Lung (tissue), 12 donors: ENCODE results near the gene PTPRD. TPM values are rescaled to one million over a fixed set of nuclear protein-coding genes. Genes with fewer than 3 reads are reported as not detected.

ENCODE experiments used
- ATAC-seq: fragments of 200-7000 bp; cut with Tn5 transposase; one replicate; pipeline ENCODE4 v1.9.1; 2020; ENCODE audit warnings: moderate number of reproducible peaks; ENCODE audit not compliant: insufficient read depth, low FRiP score
- DNase-seq, 3 donors: peaks; one replicate each; pipeline ENCODE4 v3.0.0-alpha.2; 2013 to 2017
- H3K27ac ChIP-seq, 2 donors: one replicate each; pipeline ENCODE4 v1.5.1; 2013; ENCODE audit warnings: mild to moderate bottlenecking in 2 of 2, moderate library complexity in 2 of 2, control low read depth in 1 of 2, inconsistent platforms in 1 of 2, low read depth in 1 of 2, low read length in 1 of 2
- H3K27me3 ChIP-seq, 3 donors: one replicate each; pipeline ENCODE4 v1.5.1; 2013; ENCODE audit warnings: low read length in 2 of 3; ENCODE audit not compliant: control insufficient read depth in 3 of 3, insufficient read depth in 3 of 3
- H3K36me3 ChIP-seq, 4 donors: one replicate each; pipeline ENCODE4 v1.5.1; 2013; ENCODE audit warnings: low read length in 4 of 4, mild to moderate bottlenecking in 1 of 4, moderate library complexity in 1 of 4; ENCODE audit not compliant: control insufficient read depth in 4 of 4, insufficient read depth in 4 of 4
- H3K4me1 ChIP-seq, 5 donors: one replicate each; pipeline ENCODE4 v1.5.1; 2013; ENCODE audit warnings: low read length in 5 of 5, mild to moderate bottlenecking in 2 of 5, moderate library complexity in 1 of 5; ENCODE audit not compliant: control insufficient read depth in 5 of 5, insufficient read depth in 5 of 5
- H3K4me3 ChIP-seq: one replicate; pipeline ENCODE4 v1.5.1; 2013; ENCODE audit warnings: mild to moderate bottlenecking, control low read depth, moderate library complexity
- H3K9ac ChIP-seq, 2 donors: one replicate each; pipeline ENCODE4 v1.5.1; 2013; ENCODE audit warnings: low read length in 2 of 2, control low read depth in 1 of 2; ENCODE audit not compliant: insufficient read depth in 1 of 2
- H3K9me3 ChIP-seq, 4 donors: one replicate each; pipeline ENCODE4 v1.5.1; 2013; ENCODE audit warnings: low read length in 3 of 4, mild to moderate bottlenecking in 1 of 4, moderate library complexity in 1 of 4; ENCODE audit not compliant: control insufficient read depth in 4 of 4, insufficient read depth in 3 of 4
- WGBS, 2 donors: extraction: QIAGEN DNeasy Blood & Tissue Kit; methylation state at CpG; one replicate each; pipeline ENCODE4 v1.1.7; 2013; 5-methylcytosine and 5-hydroxymethylcytosine counted together
- polyA plus RNA-seq, 2 donors: library from polyadenylated mRNA; stranded (reverse); fragments of 200-250 nt; gene quantifications; one replicate each; pipeline ENCODE4 v1.2.1, GENCODE V29; 2013
- total RNA-seq, 2 donors: library from RNA; depleted of rRNA in 1 of 2; stranded (reverse); fragments of >200 nt in 1 of 2; gene quantifications; one replicate each; pipeline ENCODE4 v1.2.1, GENCODE V29; 2014 to 2021
- TF ChIP-seq, protein P1 (sequence below): IDR thresholded peaks from 2 replicates; pipeline ENCODE4 v1.5.1; 2012; ENCODE audit warnings: mild to moderate bottlenecking; ENCODE audit errors: control extremely low read depth, extremely low read depth
- donor health status: control.
- donor health status: control.
- donor health status: Bipolar disorder and iron deficiency.
- donor health status: healthy.
- donor health status: DM: yes; HTN: yes; CAD: no.

PTPRD gene
- total and polyA plus RNA-seq, 4 donors = 1.9 to 145 (median 13.7) TPM

DNA sequence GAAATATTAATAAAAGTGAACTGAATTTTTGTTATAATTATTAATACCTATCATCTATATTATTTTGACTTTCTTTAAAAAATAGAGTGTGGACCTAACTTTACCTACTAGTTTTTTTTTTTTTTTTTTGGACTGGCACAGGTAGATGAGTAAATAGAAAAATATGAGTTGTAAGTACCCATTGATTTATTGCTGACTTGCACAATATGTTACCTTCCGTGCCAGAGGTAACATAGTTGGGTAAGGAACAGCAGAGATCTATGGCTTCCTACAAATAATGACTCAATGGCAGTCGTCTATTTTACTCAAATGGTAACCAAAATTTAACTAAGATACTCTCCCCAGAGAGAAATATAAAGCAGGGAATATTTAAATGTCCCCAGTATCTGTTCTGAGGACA is 1212.8 kb downstream of the PTPRD start:
- Histone ChIP-seq H3K36me3 (no peaks in the 10 kb centered on the region), H3K27ac (no peak overlapping the region), H3K9ac (no peak overlapping the region), H3K9me3 (no peaks in the 10 kb centered on the region), H3K27me3 (no peaks in the 10 kb centered on the region), H3K4me1 (no peaks in the 10 kb centered on the region), H3K4me3 (no peak overlapping the region)
- TF ChIP-seq, protein P1, sequence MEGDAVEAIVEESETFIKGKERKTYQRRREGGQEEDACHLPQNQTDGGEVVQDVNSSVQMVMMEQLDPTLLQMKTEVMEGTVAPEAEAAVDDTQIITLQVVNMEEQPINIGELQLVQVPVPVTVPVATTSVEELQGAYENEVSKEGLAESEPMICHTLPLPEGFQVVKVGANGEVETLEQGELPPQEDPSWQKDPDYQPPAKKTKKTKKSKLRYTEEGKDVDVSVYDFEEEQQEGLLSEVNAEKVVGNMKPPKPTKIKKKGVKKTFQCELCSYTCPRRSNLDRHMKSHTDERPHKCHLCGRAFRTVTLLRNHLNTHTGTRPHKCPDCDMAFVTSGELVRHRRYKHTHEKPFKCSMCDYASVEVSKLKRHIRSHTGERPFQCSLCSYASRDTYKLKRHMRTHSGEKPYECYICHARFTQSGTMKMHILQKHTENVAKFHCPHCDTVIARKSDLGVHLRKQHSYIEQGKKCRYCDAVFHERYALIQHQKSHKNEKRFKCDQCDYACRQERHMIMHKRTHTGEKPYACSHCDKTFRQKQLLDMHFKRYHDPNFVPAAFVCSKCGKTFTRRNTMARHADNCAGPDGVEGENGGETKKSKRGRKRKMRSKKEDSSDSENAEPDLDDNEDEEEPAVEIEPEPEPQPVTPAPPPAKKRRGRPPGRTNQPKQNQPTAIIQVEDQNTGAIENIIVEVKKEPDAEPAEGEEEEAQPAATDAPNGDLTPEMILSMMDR = no peak
- ATAC-seq (no peak), DNase-seq (no peak)
- 81 to 82% methylated on average over 2 of the region's 2 CpGs for WGBS, 2 donors

DNA sequence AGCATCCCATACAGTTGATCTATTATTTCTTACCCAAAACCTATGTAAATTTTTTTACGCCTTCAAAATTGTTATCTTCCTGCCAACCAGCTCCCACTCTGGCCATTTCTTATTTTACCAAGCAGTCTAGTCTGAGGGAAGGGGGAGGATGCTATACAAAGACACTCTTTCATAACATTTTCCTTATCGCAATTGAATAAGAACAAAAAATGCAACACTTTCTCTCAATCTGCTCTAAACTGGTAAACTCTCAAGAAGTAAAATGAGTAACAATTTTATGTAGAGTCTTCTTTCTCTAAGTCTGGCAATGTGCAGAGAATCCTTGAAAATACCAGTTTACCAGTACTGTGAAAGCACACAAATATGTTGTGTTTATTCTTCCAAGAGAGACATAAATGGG is 1216.3 kb downstream of the PTPRD start:
- DNase-seq (no peak), ATAC-seq (no peak)
- H3K9me3 ChIP-seq = no peaks in the 10 kb centered on the region
- H3K9ac ChIP-seq = no peak overlapping the region
- no peaks in the 10 kb centered on the region for H3K36me3 ChIP-seq
- whole genome bisulfite sequencing, 2 donors = 74 to 94% methylated on average over 2 of the region's 2 CpGs
- TF ChIP-seq, protein P1 = no peak
- no peaks in the 10 kb centered on the region for H3K27me3 ChIP-seq
- H3K4me3 ChIP-seq = no peak overlapping the region
- no peak overlapping the region for H3K27ac ChIP-seq
- no peaks in the 10 kb centered on the region for H3K4me1 ChIP-seq

DNA sequence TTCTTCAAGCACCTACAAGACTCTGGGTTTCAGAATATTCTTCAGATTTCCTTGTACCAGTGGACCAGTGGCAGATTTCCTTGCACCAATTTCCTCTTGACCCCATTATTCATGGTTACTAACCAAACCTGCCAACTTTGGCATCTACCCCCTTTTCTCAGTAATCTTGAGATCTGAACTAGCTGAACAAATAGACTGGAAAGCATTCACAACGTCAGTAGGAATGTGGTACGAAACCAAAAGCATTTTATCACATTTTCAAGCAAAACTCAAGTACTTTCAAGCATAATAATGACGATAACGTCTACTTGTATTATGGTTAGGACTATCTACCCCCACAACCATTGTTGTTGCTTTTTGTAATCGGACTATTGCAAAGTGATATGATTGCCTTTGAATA is 1217.3 kb downstream of the PTPRD start:
- Histone ChIP-seq H3K27ac (no peak overlapping the region), H3K4me3 (no peak overlapping the region), H3K9ac (no peak overlapping the region), H3K9me3 (no peaks in the 10 kb centered on the region), H3K27me3 (no peaks in the 10 kb centered on the region), H3K36me3 (no peaks in the 10 kb centered on the region), H3K4me1 (no peaks in the 10 kb centered on the region)
- 64 to 80% methylated on average over 5 of the region's 5 CpGs for WGBS, 2 donors
- TF ChIP-seq, protein P1 = no peak
- peak; percentile 72 for ATAC-seq
- peak in 2 of 3 donors; percentile 6 to 57 for DNase-seq

DNA sequence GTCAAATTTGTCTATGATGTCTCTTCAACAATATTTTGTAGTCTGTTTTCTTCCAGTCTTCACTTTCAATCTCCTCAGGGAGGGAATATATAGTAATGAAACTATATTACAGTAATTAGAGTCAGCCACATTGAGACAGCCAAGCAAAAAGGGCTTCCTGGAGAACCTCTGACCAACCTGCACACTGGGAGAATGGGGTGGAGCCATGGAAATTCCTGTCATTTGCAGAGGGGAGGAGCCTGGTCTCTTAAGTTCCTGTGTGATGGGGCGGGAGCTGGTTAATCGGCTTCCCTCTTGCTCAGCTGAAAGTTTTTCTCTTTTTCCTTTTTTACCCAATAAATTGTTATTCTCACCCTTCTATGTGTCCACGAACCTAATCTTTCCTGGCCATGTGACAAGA is 1220.0 kb downstream of the PTPRD start:
- TF ChIP-seq, protein P1 = no peak
- no peak overlapping the region for H3K27ac ChIP-seq

More for the DNA sequence above, 1220.0 kb downstream of the PTPRD start:
- Histone ChIP-seq H3K9ac (no peak overlapping the region), H3K36me3 (no peaks in the 10 kb centered on the region), H3K9me3 (no peaks in the 10 kb centered on the region), H3K27me3 (no peaks in the 10 kb centered on the region), H3K4me3 (no peak overlapping the region), H3K4me1 (no peaks in the 10 kb centered on the region)
- WGBS, 2 donors = 86 to 89% methylated on average over 3 of the region's 3 CpGs
- DNase-seq (no peak), ATAC-seq (no peak)
